Uterus (tissue), 4 donors: Measurements from ENCODE around the gene DOCK7. TPM values are rescaled to one million over a fixed set of nuclear protein-coding genes. Genes with fewer than 3 reads are reported as not detected.

Source experiments
- DNase-seq, 2 donors: peaks; one replicate each; pipeline ENCODE4 v3.0.0-alpha.2; 2019 to 2020
- H3K27ac ChIP-seq, 2 donors: fragments of 200-600 bp; sonication (generic); 1 replicate in 1 of 2; 2 replicates in 1 of 2; pipeline ENCODE4 v1.5.1; 2016 to 2018
- H3K27me3 ChIP-seq, 2 donors: fragments of 200-600 bp; sonication (generic); one replicate each; pipeline ENCODE4 v1.5.1; 2018 to 2019; ENCODE audit warnings: control low read depth in 1 of 2
- H3K36me3 ChIP-seq, 2 donors: fragments of 200-600 bp; sonication (generic); one replicate each; pipeline ENCODE4 v1.5.1; 2019; ENCODE audit warnings: control low read depth in 1 of 2
- H3K4me1 ChIP-seq, 2 donors: fragments of 200-600 bp; sonication (generic); one replicate each; pipeline ENCODE4 v1.5.1; 2018 to 2019; ENCODE audit warnings: control low read depth in 1 of 2
- H3K4me3 ChIP-seq, 2 donors: fragments of 200-600 bp; sonication (generic); 1 replicate in 1 of 2; 2 replicates in 1 of 2; pipeline ENCODE4 v1.5.1; 2018 to 2019; ENCODE audit warnings: mild to moderate bottlenecking in 1 of 2
- H3K9me3 ChIP-seq, 2 donors: fragments of 200-600 bp; sonication (generic); one replicate each; pipeline ENCODE4 v1.5.1; 2019; ENCODE audit warnings: control low read depth in 1 of 2
- CTCF ChIP-seq, 4 experiments: fragments of 200-600 bp in 2 of 4; fragments of 450-650 bp in 2 of 4; sonication (generic) in 2 of 4; IDR thresholded peaks; one replicate each; pipeline ENCODE4 v1.5.1; 2016 to 2019; ENCODE audit warnings: antibody characterized with exemption in 4 of 4, mild to moderate bottlenecking in 2 of 4, moderate library complexity in 1 of 4
- POLR2A ChIP-seq, 2 donors: fragments of 450-650 bp; IDR thresholded peaks; one replicate each; pipeline ENCODE4 v1.6.1; 2016; ENCODE audit warnings: antibody characterized with exemption in 2 of 2, mild to moderate bottlenecking in 1 of 2, moderate library complexity in 1 of 2
- intact Hi-C: fragments of 100-400 bp; cut with DNase I; formaldehyde crosslinking; loops from one replicate; pipeline ENCODE4 v1.15.1; 2023; ENCODE audit warnings: low total_unique reads
- total RNA-seq, 4 donors: library from RNA; depleted of rRNA in 3 of 4; stranded (reverse); fragments of >200 nt in 3 of 4; gene quantifications; one replicate each; pipeline versions ENCODE4 v1.1.0 to v1.2.4, GENCODE V29; 2014 to 2023
- donor health status: DM: yes; HTN: yes; CAD: no.

The DOCK7 gene
- total RNA-seq, 4 donors from 2014 or later: 17.9 to 134 (median 77.9) TPM

- Histone ChIP-seq H3K4me1 (no peaks in the 10 kb centered on the region), H3K4me3 (no peak overlapping the region), H3K27me3 (no peaks in the 10 kb centered on the region), H3K27ac (no peak overlapping the region), H3K9me3 (no peaks in the 10 kb centered on the region), H3K36me3 (no peaks in the 10 kb centered on the region)
- intact Hi-C loops: no loop called here
- DNase-seq: no peak
- TF ChIP-seq CTCF (IDR thresholded peaks at IDR 0.05) (no peak), POLR2A (IDR thresholded peaks at IDR 0.05) (no peak)
Observed at GRCh38 chr1:62450301-62450700, 237.9 kb downstream of the DOCK7 start.

DNA sequence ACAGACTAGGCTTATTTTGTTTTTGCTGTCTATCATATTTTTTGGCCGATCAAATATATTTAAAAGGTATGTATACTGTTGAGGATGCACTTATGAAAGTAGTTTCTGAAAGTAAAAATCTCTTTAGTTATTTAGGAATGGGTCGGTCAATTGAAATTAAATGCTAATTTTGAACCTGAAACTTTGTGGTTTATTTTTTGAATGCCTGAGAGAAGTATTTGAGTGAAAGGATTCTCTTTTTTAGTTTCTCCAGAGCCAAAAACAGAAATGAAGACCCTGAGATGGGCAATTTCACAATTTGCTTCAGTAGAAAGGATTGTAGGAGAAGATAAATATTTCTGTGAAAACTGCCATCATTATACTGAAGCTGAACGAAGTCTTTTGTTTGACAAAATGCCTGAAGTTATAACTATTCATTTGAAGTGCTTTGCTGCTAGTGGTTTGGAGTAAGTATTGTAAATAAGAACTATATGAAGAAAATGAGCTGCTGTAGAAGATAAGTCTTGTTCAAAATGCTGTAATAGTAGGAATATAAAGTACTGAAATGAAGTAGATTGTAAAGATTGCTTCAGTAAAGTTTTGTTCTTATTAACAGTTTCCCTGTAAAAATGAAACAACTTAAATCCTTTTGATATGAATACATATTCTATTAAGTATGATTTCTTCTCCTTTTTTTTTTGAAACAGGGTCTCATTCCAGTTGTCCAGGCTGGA, 239.8 kb downstream of the DOCK7 start:
- no peaks in the 10 kb centered on the region for H3K36me3 ChIP-seq
- DNase-seq: no peak
- no peaks in the 10 kb centered on the region for H3K27me3 ChIP-seq
- no peak overlapping the region for H3K27ac ChIP-seq
- H3K4me3 ChIP-seq: no peak overlapping the region
- no peaks in the 10 kb centered on the region for H3K9me3 ChIP-seq
- H3K4me1 ChIP-seq: no peaks in the 10 kb centered on the region
- no peak for TF ChIP-seq CTCF (IDR thresholded peaks at IDR 0.05)
- TF ChIP-seq POLR2A (IDR thresholded peaks at IDR 0.05): no peak
- intact Hi-C loops: no loop called here

DNA sequence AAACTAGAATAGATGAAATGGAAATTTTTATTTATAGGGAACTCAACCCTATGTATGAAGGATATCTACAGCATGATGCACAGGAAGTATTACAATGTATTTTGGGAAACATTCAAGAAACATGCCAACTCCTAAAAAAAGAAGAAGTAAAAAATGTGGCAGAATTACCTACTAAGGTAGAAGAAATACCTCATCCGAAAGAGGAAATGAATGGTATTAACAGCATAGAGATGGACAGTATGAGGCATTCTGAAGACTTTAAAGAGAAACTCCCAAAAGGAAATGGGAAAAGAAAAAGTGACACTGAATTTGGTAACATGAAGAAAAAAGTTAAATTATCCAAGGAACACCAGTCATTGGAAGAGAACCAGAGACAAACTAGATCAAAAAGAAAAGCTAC, 243.5 kb downstream of the DOCK7 start:
- Histone ChIP-seq H3K4me3 (no peak overlapping the region), H3K9me3 (no peaks in the 10 kb centered on the region), H3K36me3 (no peaks in the 10 kb centered on the region), H3K4me1 (no peaks in the 10 kb centered on the region), H3K27me3 (no peaks in the 10 kb centered on the region), H3K27ac (no peak overlapping the region)
- no peak for DNase-seq
- intact Hi-C loops: no loop called here
- TF ChIP-seq CTCF (IDR thresholded peaks at IDR 0.05) (no peak), POLR2A (IDR thresholded peaks at IDR 0.05) (no peak)

- intact Hi-C loops: no loop called here
- H3K36me3 ChIP-seq: no peaks in the 10 kb centered on the region
- TF ChIP-seq CTCF (IDR thresholded peaks at IDR 0.05) (no peak), POLR2A (IDR thresholded peaks at IDR 0.05) (no peak)
- H3K4me1 ChIP-seq: peaks cover 0 to 5% of the 10 kb centered on the region in 2 donors
- no peak for DNase-seq
- no peak overlapping the region for H3K27ac ChIP-seq
- H3K4me3 ChIP-seq: no peak overlapping the region
- H3K27me3 ChIP-seq: no peaks in the 10 kb centered on the region
- H3K9me3 ChIP-seq: no peaks in the 10 kb centered on the region
Observed at GRCh38 chr1:62439652-62440371, 248.4 kb downstream of the DOCK7 start.

DNA sequence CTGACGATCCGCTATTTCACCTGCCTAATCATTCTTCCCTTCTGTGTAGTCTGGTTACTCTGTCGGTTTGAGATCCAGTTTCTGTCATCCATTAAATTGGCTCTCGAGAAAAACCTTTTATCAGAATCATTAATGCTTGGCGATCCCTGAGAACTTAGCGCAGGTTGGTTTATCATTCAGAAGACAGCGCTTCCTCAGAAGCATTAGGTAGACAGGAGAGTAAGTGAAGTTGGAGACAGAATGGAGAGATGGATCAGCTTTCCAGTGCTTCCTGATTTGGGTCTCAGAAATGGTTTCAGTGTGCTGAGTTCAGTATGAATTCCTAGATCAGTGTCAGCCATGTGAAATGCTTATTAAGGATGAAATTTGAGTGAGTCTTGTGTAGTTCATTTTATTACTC, 250.0 kb downstream of the DOCK7 start:
- H3K27me3 ChIP-seq: no peaks in the 10 kb centered on the region
- no peak for DNase-seq
- no peaks in the 10 kb centered on the region for H3K9me3 ChIP-seq
- H3K4me3 ChIP-seq: peak overlapping the region; percentile 94 to 98
- H3K36me3 ChIP-seq: no peaks in the 10 kb centered on the region
- H3K4me1 ChIP-seq: peaks cover 0 to 5% of the 10 kb centered on the region in 2 donors
- intact Hi-C loops: no loop called here
- peak overlapping the region; percentile 98 to 99 for H3K27ac ChIP-seq
- TF ChIP-seq CTCF (IDR thresholded peaks at IDR 0.05) (no peak), POLR2A (IDR thresholded peaks at IDR 0.05) (no peak)
